GM21825 (cell line): ENCODE results near the gene SEMA3A.
"Not testable (repeated sequence)": the region's sequence is repeated elsewhere in the genome, so short reads cannot be mapped to it uniquely, and the experiment has no call there.

Source experiments
- ATAC-seq: cut with Tn5 transposase; IDR thresholded peaks from one replicate; pipeline ENCODE4 v1.9.1; 2021; ENCODE audit warnings: mild to moderate bottlenecking, moderate library complexity; ENCODE audit not compliant: unreplicated experiment

Gene SEMA3A

DNA sequence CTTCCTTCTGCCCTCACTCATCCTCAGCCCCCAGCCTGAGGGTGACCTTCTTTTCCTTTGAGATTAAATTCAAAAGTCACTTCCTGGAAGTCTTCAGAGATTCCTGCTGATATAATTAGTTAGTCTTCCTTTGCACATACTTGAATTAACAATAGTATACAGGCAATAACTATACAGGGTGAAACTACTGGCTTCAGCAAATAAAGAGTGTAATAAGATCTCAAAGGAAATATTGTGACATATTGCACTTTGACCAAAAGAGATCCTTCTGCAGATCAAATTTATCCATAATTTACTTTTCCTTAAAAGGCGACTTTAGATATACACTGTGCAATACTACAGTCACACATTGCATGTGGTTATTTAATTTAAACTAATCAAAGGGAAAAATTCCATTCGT is 123.8 kb downstream of the SEMA3A start:
- no peak for ATAC-seq

- no peak for ATAC-seq
Measured at GRCh38 chr7:84069999-84070500, 124.5 kb downstream of the SEMA3A start.

DNA sequence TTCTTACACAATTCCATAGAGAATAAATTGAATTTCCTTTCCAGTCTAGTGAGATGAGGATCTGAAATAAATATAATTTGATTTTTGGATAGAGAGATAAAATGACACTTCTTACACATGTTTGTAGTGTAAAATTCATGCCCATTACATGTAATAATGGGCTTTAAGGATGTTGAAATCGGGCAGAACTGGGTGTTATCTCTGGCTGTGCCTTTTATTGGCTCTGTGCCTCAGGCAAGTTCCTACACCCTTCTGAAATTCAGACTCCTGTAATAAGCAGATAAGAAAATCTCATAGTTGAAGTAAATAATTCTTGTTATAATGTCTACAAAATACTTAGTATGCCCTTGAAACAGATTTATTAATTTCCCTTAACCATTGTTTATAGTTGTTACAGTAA is 125.6 kb downstream of the SEMA3A start:
- ATAC-seq = no peak

DNA sequence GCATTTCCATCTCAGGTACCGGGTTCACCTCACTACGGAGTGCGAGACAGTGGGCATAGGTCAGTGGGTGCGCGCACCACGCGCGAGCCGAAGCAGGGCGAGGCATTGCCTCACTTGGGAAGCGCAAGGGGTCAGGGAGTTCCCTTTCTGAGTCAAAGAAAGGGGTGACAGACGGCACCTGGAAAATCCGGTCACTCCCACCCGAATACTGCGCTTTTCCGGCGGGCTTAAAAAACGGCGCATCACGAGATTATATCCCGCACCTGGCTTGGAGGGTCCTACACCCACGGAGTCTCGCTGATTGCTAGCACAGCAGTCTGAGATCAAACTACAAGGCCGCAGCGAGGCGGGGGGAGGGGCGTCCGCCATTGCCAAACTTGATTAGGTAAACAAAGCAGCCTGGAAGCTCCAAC is 132.1 kb downstream of the SEMA3A start:
- not testable (repeated sequence) for ATAC-seq

DNA sequence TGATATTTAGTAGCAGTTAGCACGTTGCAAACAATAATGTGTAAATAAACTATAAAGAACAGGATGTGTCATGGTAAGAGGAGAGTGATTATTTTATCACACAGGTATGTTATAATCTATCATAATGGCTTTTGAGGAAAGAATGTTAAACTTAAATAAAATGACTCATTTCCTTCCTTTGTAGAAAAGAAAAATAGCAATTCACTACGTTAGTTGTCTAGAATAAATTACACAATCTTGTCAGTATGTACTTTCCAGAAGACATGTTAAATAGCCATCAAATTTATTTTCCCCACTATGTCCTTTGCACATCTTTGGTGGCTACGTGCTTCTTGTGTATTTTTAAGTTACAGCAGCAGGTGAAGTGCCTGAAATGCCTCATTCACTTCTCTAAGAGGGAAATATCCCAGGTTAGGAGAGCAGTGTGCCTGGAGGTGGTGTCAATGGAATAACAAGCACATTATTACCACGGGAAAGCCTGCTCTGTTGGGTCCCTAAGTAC is 133.8 kb downstream of the SEMA3A start:
- ATAC-seq = no peak

DNA sequence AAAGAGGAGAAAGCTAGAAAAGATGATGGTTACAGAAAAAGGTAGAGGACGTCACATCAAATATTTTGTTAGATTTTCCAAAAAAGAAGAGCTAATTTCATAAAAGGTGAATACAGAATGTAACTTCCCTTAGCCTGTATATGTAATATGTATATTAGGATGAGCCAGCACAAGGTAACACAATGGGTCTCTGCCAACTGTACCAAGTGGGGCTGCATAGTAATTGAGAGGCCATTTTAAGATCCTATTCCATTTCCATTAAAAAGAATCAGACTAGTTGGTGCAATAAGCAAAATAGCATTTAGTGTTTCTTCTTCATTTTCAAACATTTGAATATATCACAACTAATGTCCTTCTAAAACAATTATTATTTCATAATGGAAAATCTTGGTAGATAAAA is 134.6 kb downstream of the SEMA3A start:
- no peak for ATAC-seq

- no peak for ATAC-seq
Measured at GRCh38 chr7:84058311-84059076, 136.1 kb downstream of the SEMA3A start.

DNA sequence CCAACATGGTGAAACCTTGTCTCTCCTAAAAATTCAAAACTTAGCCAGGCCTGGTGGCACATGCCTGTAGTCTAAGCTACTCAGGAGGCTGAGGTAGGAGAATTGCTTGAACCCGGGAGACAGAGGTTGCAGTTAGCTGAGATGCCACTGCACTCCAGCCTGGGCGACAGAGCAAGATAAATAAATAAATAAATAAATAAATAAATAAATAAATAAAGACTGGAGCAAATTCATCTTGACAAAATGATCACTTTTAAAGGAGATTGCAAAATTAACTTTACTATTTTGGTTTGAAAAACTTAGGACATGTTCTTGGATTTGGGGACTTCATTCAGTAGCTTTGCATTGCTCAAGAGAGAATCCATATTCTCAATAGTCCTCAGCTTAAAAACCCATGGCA is 137.0 kb downstream of the SEMA3A start:
- ATAC-seq = no peak

GRCh38 chr7:84055904-84056605 is 138.5 kb downstream of the SEMA3A start:
- ATAC-seq = no peak

DNA sequence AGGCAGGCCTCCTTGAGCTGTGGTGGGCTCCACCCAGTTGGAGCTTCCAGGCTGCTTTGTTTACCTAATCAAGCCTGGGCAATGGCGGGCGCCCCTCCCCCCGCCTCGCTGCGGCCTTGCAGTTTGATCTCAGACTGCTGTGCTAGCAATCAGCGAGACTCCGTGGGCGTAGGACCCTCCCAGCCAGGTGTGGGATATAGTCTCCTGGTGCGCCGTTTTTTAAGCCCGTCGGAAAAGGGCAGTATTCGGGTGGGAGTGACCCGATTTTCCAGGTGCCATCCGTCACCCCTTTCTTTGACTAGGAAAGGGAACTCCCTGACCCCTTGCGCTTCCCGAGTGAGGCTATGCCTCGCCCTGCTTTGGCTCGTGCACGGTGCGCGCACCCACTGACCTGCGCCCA is 139.4 kb downstream of the SEMA3A start:
- ATAC-seq = not testable (repeated sequence)

DNA sequence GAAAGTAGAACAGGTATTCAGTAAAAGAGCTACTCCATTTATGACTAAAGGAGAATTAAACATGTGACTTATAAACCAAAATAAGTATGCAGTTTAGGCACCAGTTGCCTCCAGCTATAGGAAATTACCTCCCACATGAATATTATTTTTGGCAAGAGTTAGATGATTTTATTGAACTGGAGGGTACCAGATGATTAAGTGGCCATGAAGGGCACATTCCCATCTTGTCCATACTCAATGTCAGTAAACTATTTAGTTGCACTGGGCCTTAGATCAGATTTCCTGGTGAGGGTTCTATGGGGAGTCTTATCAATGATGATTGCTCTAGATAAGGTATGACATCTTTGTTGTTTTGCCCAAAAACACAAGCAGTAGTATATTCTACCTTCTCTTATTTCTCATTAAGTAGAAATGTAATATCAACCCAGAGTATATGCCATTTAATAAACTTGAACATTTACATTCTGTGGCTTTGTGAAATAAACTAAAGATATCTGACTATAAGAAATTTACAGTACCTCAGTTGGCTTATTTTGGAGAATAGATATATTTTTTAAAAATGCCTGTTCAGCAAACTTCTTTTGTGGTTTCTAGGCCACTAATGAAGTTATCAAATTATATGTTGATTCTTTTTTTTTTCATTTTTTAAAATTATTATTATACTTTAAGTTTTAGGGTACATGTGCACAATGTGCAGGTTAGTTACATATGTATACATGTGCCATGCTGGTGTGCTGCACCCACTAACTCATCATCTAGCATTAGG is 145.3 kb downstream of the SEMA3A start:
- no peak for ATAC-seq

DNA sequence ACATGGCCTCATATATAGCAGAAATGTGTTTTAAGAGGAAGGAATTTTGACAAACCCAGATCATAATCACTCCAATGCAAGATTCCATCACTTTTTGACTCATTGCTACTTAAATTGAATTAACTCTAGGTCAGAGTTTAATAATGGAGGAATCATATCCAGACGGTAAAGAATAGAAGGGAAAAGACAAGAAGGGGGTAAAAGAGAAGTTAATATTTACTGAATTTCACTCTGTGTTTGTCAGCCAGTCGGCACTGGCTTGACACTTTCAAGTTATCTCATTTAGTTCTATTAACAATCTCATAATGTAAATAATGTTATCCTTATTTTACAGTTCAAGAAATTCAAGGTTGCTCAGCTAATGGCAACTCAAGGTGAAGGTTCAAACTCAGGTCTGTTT is 147.5 kb downstream of the SEMA3A start:
- ATAC-seq = no peak

DNA sequence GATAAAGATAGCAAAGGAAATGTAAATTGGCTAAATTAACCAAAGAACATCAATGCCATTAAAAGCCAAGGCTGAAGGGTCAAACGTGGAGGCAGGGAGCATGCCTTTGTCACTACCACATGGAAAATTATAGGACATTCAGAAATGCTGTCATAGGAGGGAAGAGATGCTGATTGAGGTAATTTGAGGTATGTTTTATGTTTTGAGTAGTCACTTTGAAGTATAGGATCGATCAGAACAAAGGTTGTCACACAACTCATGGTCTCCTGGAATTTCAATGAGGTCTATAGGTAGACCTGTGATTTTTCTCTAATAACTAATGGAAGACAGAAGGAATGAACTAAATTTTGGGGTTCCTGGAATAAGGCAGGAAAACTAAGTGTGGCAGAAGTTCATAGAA is 149.8 kb downstream of the SEMA3A start:
- no peak for ATAC-seq

- ATAC-seq = no peak
Measured at GRCh38 chr7:84043661-84044191, 150.9 kb downstream of the SEMA3A start.

- ATAC-seq = no peak
Measured at GRCh38 chr7:84042110-84042539, 152.5 kb downstream of the SEMA3A start.

GRCh38 chr7:84041649-84042048 is 152.9 kb downstream of the SEMA3A start:
- no peak for ATAC-seq

DNA sequence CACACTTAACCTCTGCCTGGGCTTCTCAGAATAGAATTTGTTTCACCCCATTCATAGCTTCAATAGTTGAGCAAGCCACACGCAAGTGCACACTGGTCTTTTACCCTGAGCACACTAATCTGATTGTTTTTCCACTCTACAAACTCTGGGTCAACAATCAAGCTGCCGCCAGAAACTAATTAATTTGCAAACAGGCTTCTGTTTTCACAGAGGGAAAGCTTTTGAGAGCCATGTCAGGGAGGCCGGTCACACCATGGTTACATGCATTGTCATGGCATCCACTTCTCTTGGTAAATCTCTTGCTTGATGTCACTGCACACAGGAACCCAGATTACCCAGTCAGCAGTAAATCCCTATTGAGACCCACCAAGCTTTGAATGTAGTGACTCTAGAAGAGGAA is 154.2 kb downstream of the SEMA3A start:
- ATAC-seq = no peak

- ATAC-seq = no peak
Measured at GRCh38 chr7:84039432-84039831, 155.2 kb downstream of the SEMA3A start.

GRCh38 chr7:84027678-84028077 is 166.9 kb downstream of the SEMA3A start:
- no peak for ATAC-seq

GRCh38 chr7:84025332-84025927 is 169.2 kb downstream of the SEMA3A start:
- no peak for ATAC-seq
